CD4-positive, alpha-beta T cell treated with Interleukin-6 at 100 ng/mL for 8 hours (primary cell): ENCODE results near the gene RD3L.

Source experiments
- DNase-seq: peaks from one replicate; pipeline ENCODE4 v3.0.0-alpha.2; 2020; ENCODE audit warnings: mixed read lengths, low spot score

Gene RD3L

DNA sequence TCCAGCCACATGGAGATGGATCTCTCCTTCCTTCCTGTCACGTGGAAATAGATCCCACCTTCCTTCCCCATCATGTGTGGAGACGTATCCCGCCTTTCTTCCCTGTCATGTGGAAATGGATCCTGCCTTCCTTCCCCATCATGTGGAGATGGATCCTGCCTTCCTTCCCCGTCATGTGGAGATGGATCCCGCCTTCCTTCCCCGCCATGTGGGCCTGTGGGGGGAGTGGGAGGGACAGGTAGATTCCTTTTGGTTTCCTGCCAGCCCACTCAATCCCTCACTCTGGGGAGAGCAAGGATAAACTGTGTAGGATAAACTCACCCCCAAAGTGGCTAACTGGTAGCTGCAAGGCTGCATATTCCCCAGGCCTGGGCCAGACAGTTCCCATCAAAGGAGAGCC is 45.8 kb downstream of the RD3L start:
- DNase-seq, result no peak

DNA sequence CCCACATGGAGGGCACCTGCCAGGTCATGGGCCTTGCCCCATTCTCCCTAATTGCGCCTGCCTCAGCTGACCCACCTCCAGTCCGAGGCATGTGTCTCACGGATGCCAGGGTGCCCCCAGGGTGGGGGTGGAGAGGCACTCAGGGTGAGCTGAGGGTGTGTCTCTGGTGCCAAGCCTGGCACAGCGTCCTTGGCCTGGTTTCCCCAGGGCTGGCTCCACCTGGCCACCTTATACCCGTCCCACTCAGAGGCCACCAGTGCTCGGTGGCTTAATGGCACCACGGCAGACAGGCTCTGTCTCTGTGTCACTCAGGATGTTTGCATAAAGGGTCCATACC is 47.6 kb downstream of the RD3L start:
- no peak for DNase-seq

DNA sequence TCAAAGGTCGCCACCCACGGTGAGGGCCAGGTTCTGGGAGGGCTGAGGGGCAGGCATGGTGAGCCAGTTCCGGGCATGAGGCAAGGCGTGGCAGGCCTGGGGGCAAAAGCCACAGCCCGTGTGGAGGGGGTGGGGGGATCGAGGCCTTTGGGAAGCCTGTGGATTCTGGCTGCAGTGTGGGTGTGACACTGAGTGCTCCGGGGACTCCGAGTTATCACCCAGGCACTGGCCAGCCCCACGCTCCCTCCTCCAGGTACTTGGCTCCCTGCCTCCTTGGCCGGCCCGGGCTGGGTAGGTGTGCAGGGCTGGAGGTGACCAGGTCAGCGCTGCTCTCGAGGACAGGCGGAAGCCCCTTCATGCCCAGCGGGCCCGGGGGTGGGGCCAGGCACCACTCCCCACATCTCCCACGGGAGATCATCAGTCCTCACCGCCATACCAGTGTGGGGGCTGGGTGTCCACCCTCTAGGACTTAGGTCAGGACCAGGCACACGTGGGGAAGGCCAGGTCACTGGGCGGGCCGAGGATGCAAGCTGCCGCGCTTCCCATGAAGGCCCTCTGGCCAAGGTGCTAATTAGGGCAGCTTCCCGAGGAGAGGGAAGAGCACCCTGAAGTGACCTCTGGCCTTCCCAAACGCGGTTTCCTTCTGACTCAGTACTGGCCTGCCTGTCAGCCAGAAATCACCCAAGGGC is 48.2 kb downstream of the RD3L start:
- no peak for DNase-seq

DNA sequence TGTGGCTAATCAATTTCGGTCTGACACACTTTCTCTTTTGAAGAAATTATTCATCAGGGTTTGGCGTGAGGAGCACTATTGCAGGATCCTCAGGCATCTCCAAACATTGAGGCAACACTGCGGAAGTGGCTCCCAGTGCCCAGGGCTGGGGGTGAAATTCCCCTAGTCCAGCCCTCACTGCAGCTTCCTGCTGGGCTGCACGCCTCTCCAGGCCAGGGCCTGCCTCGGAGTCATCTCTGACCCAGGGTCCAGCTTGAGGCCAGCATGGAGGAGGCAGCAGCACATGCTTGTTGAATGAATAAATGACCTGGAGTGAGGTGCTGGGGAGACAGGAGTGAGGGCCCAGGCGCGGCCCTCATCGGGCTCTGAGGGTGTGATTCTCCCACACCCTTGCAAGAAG is 50.1 kb downstream of the RD3L start:
- DNase-seq, result no peak

DNA sequence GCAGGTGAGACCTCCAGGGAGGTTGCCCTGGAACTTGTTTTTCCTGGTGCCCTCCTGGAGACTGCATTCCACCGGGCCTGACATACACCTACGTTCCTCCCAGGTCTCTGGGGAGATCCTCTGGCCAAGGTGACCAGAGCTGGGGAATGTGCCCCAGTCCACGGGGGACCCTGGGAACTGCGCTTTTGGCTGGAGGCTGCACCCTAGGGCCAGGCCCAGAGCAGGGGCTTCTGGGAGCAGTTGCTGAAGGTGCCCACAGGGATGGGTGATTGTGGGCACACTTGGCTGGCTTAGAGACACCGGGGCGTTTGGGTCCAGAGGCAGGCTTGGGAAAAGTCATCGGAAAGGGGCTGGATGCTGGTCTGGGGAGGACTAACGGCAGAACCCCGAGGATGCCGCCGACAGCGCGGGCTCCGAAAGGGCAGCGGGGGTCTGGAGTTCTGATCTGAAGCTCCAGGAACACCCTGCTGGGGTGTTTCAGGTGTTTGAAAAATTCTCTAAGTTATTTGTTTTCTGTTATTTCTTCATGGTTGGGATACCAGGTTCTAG is 50.6 kb downstream of the RD3L start:
- no peak for DNase-seq

DNA sequence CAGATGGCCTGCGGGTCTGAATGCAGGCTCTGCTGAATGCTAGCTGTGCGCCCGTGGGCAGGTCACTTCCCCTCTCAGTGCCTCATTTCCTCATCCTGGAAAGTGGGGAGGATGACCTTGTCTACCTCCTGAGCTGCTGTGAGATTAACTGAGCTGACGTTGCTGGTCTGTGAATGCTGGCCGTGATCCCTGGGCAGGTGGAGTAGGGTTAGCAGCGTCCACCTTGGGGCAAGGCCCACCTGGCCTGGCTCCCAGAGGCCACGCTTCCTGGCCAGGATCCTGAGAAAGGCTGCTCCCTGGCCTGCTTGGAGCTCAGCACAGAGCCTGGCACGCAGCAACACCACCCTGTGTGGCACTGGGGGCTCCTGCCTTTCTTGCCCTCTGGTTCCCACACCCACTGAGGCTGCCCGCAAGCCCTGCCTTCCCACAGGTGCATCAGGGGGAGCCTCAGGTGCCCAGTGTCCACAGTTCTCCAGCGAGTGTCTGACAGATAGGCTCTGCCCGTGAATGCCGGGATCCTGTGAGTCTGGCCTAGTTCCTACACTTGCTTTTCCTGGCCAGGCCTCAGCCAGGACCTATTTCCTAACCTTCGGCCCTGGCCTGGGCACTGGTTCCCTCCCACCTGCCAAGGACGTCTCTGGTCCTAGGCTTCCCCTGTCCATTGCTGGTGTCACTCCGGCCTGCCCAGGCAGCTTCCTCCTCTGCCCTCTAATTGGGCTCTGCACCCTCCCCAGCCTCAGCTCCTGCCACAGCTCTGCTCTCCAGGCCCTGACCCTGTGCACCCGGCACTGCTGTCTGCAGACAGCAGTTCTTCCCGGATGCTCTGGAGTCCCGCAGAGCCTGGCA is 51.3 kb downstream of the RD3L start:
- no peak for DNase-seq
